AG09309 (cell line): ENCODE results near the gene GNG12.
A peak's percentile ranks its signal among the peaks of the same experiment; 100 is the strongest.

ENCODE experiments used
- DNase-seq: peaks from one replicate; pipeline ENCODE4 v3.0.0-alpha.2; 2010; ENCODE audit warnings: low read depth
- H3K4me3 ChIP-seq: 2 replicates; pipeline ENCODE4 v1.5.1; 2011; ENCODE audit warnings: mild to moderate bottlenecking, low read depth, low read length, moderate library complexity; ENCODE audit not compliant: control insufficient read depth
- TF ChIP-seq, protein P1 (sequence below): IDR thresholded peaks from 2 replicates; pipeline ENCODE4 v1.5.1; 2011; ENCODE audit warnings: mild to moderate bottlenecking, low read depth, low read length, inconsistent platforms; ENCODE audit not compliant: insufficient read depth, control insufficient read depth; ENCODE audit errors: missing control alignments

Gene GNG12

GRCh38 chr1:67704351-67704750 is 128.9 kb downstream of the GNG12 start:
- TF ChIP-seq, protein P1, sequence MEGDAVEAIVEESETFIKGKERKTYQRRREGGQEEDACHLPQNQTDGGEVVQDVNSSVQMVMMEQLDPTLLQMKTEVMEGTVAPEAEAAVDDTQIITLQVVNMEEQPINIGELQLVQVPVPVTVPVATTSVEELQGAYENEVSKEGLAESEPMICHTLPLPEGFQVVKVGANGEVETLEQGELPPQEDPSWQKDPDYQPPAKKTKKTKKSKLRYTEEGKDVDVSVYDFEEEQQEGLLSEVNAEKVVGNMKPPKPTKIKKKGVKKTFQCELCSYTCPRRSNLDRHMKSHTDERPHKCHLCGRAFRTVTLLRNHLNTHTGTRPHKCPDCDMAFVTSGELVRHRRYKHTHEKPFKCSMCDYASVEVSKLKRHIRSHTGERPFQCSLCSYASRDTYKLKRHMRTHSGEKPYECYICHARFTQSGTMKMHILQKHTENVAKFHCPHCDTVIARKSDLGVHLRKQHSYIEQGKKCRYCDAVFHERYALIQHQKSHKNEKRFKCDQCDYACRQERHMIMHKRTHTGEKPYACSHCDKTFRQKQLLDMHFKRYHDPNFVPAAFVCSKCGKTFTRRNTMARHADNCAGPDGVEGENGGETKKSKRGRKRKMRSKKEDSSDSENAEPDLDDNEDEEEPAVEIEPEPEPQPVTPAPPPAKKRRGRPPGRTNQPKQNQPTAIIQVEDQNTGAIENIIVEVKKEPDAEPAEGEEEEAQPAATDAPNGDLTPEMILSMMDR = no peak
- DNase-seq = no peak
- no peak overlapping the region for H3K4me3 ChIP-seq

DNA sequence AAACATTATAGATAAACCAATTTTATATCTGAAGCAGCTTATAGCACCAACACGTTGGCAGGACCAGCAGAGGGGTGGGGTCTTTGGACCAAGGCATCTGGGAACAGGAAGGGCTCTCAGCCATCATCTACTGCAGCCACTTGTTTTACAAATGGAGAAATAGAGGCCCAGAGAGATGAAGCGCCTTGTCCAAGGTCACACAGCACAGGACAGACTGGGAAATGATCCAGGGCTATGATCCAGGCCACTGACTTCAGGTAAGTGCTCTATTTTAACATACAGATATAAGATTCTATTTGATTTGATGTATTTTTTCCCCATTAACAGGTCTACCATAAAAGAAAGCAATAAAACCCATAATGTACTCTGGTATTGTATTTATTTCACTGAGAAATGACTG is 131.4 kb downstream of the GNG12 start:
- H3K4me3 ChIP-seq = no peak overlapping the region
- TF ChIP-seq, protein P1 = no peak
- DNase-seq = no peak

- no peak for DNase-seq
- TF ChIP-seq, protein P1 = peak; percentile 8
- no peak overlapping the region for H3K4me3 ChIP-seq
Observed at GRCh38 chr1:67700692-67701410, 132.4 kb downstream of the GNG12 start.

GRCh38 chr1:67700220-67700619 is 133.0 kb downstream of the GNG12 start:
- TF ChIP-seq, protein P1 = no peak
- no peak for DNase-seq
- H3K4me3 ChIP-seq = no peak overlapping the region

DNA sequence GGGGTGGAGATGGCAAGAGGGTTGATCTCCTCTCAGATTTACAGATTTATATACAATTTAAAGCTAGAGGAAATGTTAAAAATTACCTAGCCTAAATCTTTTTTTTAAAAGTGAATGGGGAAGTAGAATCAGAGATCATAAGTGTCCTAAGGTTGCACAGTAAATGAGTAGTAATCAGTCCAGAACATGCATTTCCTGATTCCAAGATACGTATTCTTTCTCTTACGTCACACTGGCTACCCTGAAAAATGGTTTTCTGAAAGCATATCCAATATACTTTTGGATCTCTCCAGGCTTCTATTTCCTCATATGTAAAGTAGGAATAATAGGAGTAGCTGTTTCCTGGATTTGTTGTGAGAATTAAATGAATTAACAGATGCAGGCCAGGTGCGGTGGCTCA is 136.6 kb downstream of the GNG12 start:
- DNase-seq = no peak
- TF ChIP-seq, protein P1 = no peak
- H3K4me3 ChIP-seq = no peak overlapping the region

DNA sequence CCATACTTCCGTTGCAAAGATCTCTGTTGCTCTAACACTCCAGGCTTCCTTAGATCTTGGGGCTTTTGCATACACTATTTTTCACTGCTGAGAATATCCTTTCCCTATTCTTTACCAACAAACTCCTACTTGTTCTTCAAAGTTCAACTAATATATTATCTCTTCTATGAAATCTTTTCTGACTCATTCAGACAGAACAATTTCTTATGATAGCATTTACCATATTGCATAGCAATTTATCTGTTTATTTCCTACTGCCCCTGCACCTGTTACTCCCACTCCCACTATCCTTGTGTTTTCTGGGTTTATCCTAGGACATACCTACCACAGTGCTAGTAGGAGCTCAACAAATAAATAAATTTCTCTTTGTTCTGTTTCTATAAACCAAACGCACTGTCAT is 137.3 kb downstream of the GNG12 start:
- no peak for DNase-seq
- TF ChIP-seq, protein P1 = no peak
- no peak overlapping the region for H3K4me3 ChIP-seq
